K562 (cell line): Measurements from ENCODE around the gene ISYNA1.

Experiments used
- CHAMP1 ChIP-seq: fragments of 450-650 bp; IDR thresholded peaks from 2 replicates; pipeline ENCODE4 v1.6.1; 2016; ENCODE audit warnings: mild to moderate bottlenecking
- EZH2 ChIP-seq: IDR thresholded peaks from 2 replicates; pipeline ENCODE4 v1.6.1; 2012; ENCODE audit warnings: low read depth, mild to moderate bottlenecking, inconsistent platforms, low read length, borderline replicate concordance
- ZZZ3 ChIP-seq: fragments of 450-650 bp; IDR thresholded peaks from 2 replicates; pipeline ENCODE4 v1.6.1; 2016; ENCODE audit warnings: antibody characterized with exemption, mild to moderate bottlenecking, moderate library complexity

DNA sequence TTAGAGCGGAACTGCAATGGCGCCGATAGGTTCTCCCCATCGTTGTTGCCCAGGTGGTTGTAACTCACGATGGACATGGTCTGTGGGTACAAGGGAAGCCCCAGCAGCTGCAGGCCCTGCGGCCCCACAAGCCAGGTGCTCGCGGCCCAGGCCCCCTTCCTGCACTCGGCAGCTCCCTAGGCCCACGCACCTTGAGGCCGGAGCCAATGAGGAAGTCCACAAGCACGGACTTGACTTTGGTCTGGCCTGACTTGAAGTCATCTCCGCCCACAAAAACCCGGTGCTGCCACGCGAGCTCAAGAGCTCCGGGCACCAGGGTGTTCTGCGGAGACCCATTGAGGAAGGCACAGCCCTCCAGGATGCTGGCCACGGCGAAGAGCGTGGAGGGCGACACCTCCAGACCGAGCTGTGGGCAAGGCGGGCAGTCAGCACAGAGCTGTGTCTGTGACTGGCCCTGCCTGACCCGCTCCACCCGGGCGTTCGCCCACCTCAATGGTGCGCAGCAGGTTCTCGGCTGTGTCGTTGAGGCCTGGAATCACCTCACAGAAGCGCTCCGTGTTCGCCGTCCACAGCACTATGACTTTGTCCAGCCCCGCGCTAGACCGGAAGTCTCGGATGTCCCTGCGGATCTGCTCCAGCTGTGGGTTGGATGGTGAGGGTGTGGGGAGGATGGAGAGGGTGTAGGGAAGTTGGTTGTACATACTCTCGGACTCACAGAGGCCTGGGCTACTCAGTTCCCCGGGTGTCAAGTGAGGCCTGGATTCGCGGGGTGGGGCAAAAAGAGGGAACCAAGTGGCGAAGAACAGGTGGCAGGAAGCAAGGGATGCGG is 1.9 kb downstream of the ISYNA1 start:
- no peak for TF ChIP-seq EZH2
- no peak for TF ChIP-seq ZZZ3
- no peak for TF ChIP-seq CHAMP1
